Loucy (cell line): Measurements from ENCODE around the gene SRPK1.

Experiments
- H2AFZ ChIP-seq: fragments of 200-600 bp; sonication (generic); 2 replicates; pipeline ENCODE4 v1.6.0; 2016; ENCODE audit warnings: antibody characterized with exemption, mild to moderate bottlenecking, low read length, moderate library complexity
- H3F3A ChIP-seq: fragments of 200-600 bp; 2 replicates; pipeline ENCODE4 v1.6.0; 2016; ENCODE audit warnings: antibody characterized with exemption, low read depth, mild to moderate bottlenecking
- H3K27me3 ChIP-seq: fragments of 200-600 bp; sonication (generic); 2 replicates; pipeline ENCODE4 v1.6.1; 2014; ENCODE audit warnings: low read length, mild to moderate bottlenecking; ENCODE audit not compliant: insufficient read depth, poor library complexity, severe bottlenecking
- H3K36me3 ChIP-seq: fragments of 200-600 bp; sonication (generic); 2 replicates; pipeline ENCODE4 v1.6.1; 2016; ENCODE audit warnings: low read length; ENCODE audit not compliant: insufficient read depth
- H3K4me1 ChIP-seq: fragments of 200-600 bp; sonication (generic); 2 replicates; pipeline ENCODE4 v1.5.1; 2014; ENCODE audit warnings: low read length, mild to moderate bottlenecking; ENCODE audit not compliant: insufficient read depth, poor library complexity, severe bottlenecking
- H3K4me2 ChIP-seq: fragments of 200-600 bp; sonication (generic); 2 replicates; pipeline ENCODE4 v1.6.0; 2014; ENCODE audit warnings: antibody characterized with exemption, low read length, low read depth, mild to moderate bottlenecking; ENCODE audit not compliant: poor library complexity, severe bottlenecking
- H3K4me3 ChIP-seq: fragments of 200-600 bp; sonication (generic); 2 replicates; pipeline ENCODE4 v1.5.1; 2014; ENCODE audit warnings: low read length, mild to moderate bottlenecking, mixed read lengths; ENCODE audit not compliant: poor library complexity, severe bottlenecking
- H3K79me2 ChIP-seq: fragments of 200-600 bp; sonication (generic); 2 replicates; pipeline ENCODE4 v1.6.1; 2014; ENCODE audit warnings: low read length; ENCODE audit not compliant: insufficient read depth
- H3K9ac ChIP-seq: fragments of 200-600 bp; sonication (generic); 2 replicates; pipeline ENCODE4 v1.6.0; 2014; ENCODE audit warnings: mild to moderate bottlenecking, low read depth, low read length, moderate library complexity; ENCODE audit not compliant: poor library complexity, severe bottlenecking
- H3K9me2 ChIP-seq: fragments of 200-600 bp; sonication (generic); replicated peaks from 2 replicates; pipeline ENCODE4 v1.6.1; 2016; ENCODE audit warnings: low read depth, low read length, mixed read lengths
- H3K9me3 ChIP-seq: fragments of 200-600 bp; sonication (generic); 2 replicates; pipeline ENCODE4 v1.6.1; 2014; ENCODE audit warnings: mild to moderate bottlenecking, antibody characterized with exemption, low read length, low read depth; ENCODE audit not compliant: insufficient read depth
- H4K20me1 ChIP-seq: fragments of 200-600 bp; sonication (generic); 2 replicates; pipeline ENCODE4 v1.6.0; 2014; ENCODE audit warnings: antibody characterized with exemption, low read length, mild to moderate bottlenecking; ENCODE audit not compliant: insufficient read depth, poor library complexity, severe bottlenecking
- CTCF ChIP-seq: fragments of 200-600 bp; sonication (generic); conservative IDR thresholded peaks from 2 replicates; pipeline ENCODE4 v1.5.1; 2014; ENCODE audit warnings: mild to moderate bottlenecking, antibody characterized with exemption, low read length
- EZH2phosphoT487 ChIP-seq: fragments of 200-600 bp; IDR thresholded peaks from 2 replicates; pipeline ENCODE4 v1.6.1; 2018; ENCODE audit warnings: antibody characterized with exemption, mild to moderate bottlenecking, moderate library complexity, borderline replicate concordance

Gene SRPK1

GRCh38 chr6:35829306-35829705 lies 91.6 kb downstream of the SRPK1 start:
- H3K4me2 ChIP-seq = no peak overlapping the region
- H3K9ac ChIP-seq = no peak overlapping the region
- H3K9me2 ChIP-seq = no peaks in the 10 kb centered on the region
- H3K36me3 ChIP-seq = peaks cover 16% of the 10 kb centered on the region; the same call in 1 of the 2 replicates
- TF ChIP-seq EZH2phosphoT487 (no peak), CTCF (no peak)
- no peak overlapping the region for H2AFZ ChIP-seq
- no peaks in the 10 kb centered on the region for H3K27me3 ChIP-seq
- H4K20me1 ChIP-seq = no peaks in the 10 kb centered on the region
- H3K79me2 ChIP-seq = no peaks in the 10 kb centered on the region
- no peaks in the 10 kb centered on the region; the same call in 1 of the 2 replicates for H3F3A ChIP-seq
- H3K9me3 ChIP-seq = no peaks in the 10 kb centered on the region
- H3K4me1 ChIP-seq = no peaks in the 10 kb centered on the region
- H3K4me3 ChIP-seq = no peak overlapping the region

DNA sequence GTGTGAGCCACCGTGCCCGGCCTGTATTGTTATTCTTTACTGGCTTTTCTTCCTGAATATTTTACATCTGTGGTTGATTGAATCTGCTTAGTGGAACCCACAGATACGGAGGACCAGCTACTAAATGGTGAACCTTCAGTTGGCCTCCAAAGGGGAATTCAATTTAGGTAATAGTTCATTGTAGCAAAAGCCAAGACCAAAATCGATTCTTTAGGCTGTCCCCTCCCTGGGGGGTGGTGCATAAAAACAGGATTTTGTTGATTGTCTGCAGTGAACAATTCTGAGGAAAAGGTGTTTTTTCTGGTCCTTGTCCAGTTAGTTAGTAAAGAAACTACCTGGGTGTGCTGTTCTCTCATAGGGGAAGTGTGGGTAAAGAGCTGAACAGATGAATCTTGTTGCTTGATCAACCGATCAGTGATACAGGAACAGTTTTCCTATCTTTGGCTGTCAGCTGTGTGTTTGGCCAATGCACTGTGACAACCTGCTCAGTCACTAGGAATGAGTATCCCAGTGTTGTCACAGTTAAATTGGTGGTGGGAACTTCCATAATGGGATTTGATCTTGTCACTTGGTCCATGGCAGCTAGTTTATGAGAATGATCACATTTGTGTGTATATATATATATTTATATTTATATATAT lies 96.2 kb downstream of the SRPK1 start:
- Histone ChIP-seq H3K36me3 (no peaks in the 10 kb centered on the region), H2AFZ (no peak overlapping the region), H3K27me3 (no peaks in the 10 kb centered on the region), H4K20me1 (no peaks in the 10 kb centered on the region), H3K9me3 (no peaks in the 10 kb centered on the region), H3K4me2 (no peak overlapping the region), H3K9ac (no peak overlapping the region), H3F3A (no peaks in the 10 kb centered on the region), H3K9me2 (no peaks in the 10 kb centered on the region), H3K4me1 (no peaks in the 10 kb centered on the region), H3K4me3 (no peak overlapping the region), H3K79me2 (no peaks in the 10 kb centered on the region)
- no peak for TF ChIP-seq CTCF
- TF ChIP-seq EZH2phosphoT487 = no peak

DNA sequence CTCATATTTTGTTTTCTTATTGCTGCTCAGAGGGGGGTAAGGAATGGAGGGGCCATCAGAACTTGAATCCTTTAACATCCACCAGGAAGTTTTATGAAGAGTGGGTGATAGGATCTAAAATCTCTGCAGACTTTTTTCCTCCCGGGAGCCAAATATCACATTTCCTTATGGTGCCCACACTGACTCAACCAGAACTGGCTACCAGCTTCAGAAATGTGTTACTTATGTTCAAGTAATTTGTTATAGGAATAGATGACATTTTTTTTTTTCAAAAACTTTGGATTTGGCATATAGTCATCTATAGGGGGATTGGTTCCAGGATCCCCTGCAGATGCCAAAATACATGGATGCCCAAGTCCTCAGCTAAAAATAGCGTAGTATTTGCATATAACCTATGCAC lies 97.3 kb downstream of the SRPK1 start:
- no peaks in the 10 kb centered on the region for H3K4me1 ChIP-seq
- H3K36me3 ChIP-seq = no peaks in the 10 kb centered on the region

More for the DNA sequence above, 97.3 kb downstream of the SRPK1 start:
- no peaks in the 10 kb centered on the region for H3F3A ChIP-seq
- no peak overlapping the region for H3K9ac ChIP-seq
- TF ChIP-seq EZH2phosphoT487 (no peak), CTCF (no peak)
- H3K4me2 ChIP-seq = no peak overlapping the region
- no peaks in the 10 kb centered on the region for H3K9me3 ChIP-seq
- no peaks in the 10 kb centered on the region for H4K20me1 ChIP-seq
- no peaks in the 10 kb centered on the region for H3K79me2 ChIP-seq
- no peak overlapping the region for H2AFZ ChIP-seq
- H3K4me3 ChIP-seq = no peak overlapping the region
- H3K27me3 ChIP-seq = no peaks in the 10 kb centered on the region
- H3K9me2 ChIP-seq = no peaks in the 10 kb centered on the region
